ENCODE data around the gene CDK3. TPM values are rescaled to one million over a fixed set of nuclear protein-coding genes. Genes with fewer than 3 reads are reported as not detected.
"Not testable (repeated sequence)": the region's sequence is repeated elsewhere in the genome, so short reads cannot be mapped to it uniquely, and the experiment has no call there.

The CDK3 gene
- total RNA-seq (ENCODE audit: low replicate concordance), result 11.5 and 14.1 TPM in 2 replicates
- long read RNA-seq, result 0 reads

DNA sequence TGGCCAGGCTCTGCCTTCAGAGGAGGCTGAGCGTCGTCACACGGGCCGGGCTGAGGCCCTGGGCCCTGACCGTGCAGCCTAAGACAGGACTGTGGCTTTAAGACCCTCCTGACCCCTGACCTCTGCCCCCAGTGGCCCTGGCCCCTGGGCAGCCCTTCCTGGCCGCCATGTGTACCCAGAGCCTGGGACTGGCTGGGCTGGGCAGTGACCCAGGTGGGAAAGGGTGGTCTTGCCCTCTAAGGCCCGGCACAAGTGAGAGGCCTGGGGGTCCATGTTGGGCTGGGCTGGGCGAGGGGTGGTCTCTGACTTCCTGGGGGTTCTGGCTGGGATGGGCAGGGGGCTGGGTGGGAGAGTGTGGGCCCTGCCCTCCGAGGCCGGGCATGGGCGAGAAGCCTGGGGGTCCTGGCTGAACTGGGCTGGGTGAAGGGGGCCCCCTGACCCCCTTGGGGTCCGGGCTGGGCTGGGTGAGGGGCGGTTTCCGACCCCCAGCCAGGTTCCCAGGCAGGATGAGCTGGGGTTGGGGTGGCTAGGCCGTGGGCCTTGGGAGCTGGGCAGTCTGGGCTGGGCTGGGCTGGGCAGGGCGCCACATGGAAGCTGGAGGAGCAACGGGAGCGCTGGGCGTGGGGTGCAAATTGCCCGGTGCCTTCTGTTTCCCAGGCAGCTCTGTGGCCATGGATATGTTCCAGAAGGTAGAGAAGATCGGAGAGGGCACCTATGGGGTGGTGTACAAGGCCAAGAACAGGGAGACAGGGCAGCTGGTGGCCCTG is at the start of gene CDK3:
CDK3 (plus strand) TSS at position 101 of the 767 bp plus-strand sequence; CDS start at position 672, 571 bp downstream.
- no peaks in the 10 kb centered on the region for H3K9me3 Mint-ChIP-seq
- H3K4me3 Mint-ChIP-seq, result no peak within 1 kb of the TSS
- TF ChIP-seq, protein P1, sequence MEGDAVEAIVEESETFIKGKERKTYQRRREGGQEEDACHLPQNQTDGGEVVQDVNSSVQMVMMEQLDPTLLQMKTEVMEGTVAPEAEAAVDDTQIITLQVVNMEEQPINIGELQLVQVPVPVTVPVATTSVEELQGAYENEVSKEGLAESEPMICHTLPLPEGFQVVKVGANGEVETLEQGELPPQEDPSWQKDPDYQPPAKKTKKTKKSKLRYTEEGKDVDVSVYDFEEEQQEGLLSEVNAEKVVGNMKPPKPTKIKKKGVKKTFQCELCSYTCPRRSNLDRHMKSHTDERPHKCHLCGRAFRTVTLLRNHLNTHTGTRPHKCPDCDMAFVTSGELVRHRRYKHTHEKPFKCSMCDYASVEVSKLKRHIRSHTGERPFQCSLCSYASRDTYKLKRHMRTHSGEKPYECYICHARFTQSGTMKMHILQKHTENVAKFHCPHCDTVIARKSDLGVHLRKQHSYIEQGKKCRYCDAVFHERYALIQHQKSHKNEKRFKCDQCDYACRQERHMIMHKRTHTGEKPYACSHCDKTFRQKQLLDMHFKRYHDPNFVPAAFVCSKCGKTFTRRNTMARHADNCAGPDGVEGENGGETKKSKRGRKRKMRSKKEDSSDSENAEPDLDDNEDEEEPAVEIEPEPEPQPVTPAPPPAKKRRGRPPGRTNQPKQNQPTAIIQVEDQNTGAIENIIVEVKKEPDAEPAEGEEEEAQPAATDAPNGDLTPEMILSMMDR (conservative IDR thresholded peaks at IDR 0.05), result peak; percentile 48
- H3K27ac Mint-ChIP-seq, result peak within 1 kb of the TSS; percentile 95
- H3K36me3 Mint-ChIP-seq, result peaks cover 8% of the 10 kb centered on the region
- H3K27me3 Mint-ChIP-seq, result no peaks in the 10 kb centered on the region
- DNase-seq (ENCODE audit: extremely low spot score, unreplicated experiment), result no peak
- H3K4me1 Mint-ChIP-seq (ENCODE audit: unreplicated experiment), result peaks cover 24% of the 10 kb centered on the region

DNA sequence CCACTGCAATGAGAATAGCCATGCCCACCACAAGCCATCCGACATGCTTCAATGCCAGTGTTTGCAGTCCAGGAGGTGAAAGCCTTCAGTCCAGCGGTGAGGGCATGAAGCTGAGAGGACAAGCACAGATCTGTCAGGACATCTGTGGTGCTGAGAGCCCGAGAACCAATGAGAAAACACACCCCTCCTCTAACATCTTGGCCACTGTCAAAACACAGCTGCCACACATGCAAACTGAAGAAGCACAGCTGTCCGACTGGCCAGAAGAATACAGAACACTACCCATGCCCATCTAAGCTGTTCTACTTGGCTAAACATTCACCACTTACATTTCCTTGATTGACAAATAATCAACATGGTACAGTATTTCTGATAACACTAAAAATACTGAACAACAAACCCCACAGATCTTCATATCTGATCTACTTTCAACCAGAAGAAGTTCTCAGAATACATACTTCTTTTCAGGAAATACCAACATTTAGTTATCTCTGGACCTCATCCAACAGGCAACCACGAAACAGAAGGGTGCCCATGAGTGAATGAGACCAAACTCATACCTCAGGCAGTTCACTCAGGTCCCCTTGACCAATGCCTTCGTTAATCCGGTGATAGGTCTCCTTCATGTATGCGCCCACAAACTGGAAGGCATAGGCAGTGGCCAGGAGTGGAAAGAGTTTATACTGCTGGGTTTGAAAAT is 49.6 kb upstream of the CDK3 start:
- TF ChIP-seq, protein P1 (conservative IDR thresholded peaks at IDR 0.05), result no peak
- Mint-ChIP-seq H3K4me3 (no peak overlapping the region), H3K4me1 (ENCODE audit: unreplicated experiment) (no peaks in the 10 kb centered on the region), H3K27ac (no peak overlapping the region), H3K9me3 (no peaks in the 10 kb centered on the region), H3K27me3 (no peaks in the 10 kb centered on the region), H3K36me3 (peaks cover 32% of the 10 kb centered on the region)
- no peak for DNase-seq (ENCODE audit: extremely low spot score, unreplicated experiment)

DNA sequence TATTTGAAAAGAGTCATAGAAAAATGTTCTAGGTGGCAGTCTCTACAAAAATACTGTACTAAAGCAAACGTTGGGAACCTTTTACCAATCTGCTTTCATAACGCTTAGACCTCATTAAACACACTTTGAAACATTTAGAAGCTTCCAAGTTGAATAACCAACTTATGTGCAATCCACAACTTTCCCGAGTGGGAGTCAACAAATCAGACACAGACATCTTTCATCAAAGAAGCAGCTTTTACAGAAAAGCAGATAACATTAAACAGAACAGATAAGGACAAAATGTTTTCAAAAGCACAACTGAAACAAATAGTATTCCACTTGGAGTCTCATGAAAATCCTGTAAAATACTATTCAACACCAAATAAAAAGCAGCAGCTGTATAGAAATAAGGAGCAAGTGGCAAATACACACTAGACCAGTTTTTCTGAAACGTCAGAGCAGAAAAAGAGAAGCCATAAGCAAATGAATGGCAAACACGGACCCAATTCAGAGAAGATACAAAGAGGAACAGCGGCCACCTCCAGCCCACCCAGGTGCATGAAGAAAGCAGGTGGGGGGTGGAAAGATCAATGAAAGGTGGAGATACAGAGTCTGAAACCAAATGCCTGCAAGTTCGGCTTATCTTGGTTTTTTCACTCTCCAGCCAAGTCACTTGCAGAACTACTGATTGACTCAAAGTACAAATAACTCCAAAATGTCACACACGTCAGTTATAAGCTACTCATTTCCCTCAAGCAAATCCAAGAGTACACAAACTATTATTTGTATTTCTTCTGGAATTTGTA is 41.4 kb upstream of the CDK3 start:
- TF ChIP-seq, protein P1 (conservative IDR thresholded peaks at IDR 0.05), result no peak
- Mint-ChIP-seq H3K4me3 (no peak overlapping the region), H3K36me3 (peaks cover 13% of the 10 kb centered on the region), H3K27ac (peak overlapping the region; percentile 22), H3K9me3 (no peaks in the 10 kb centered on the region), H3K27me3 (no peaks in the 10 kb centered on the region), H3K4me1 (ENCODE audit: unreplicated experiment) (peaks cover 6% of the 10 kb centered on the region)
- DNase-seq (ENCODE audit: extremely low spot score, unreplicated experiment), result no peak

DNA sequence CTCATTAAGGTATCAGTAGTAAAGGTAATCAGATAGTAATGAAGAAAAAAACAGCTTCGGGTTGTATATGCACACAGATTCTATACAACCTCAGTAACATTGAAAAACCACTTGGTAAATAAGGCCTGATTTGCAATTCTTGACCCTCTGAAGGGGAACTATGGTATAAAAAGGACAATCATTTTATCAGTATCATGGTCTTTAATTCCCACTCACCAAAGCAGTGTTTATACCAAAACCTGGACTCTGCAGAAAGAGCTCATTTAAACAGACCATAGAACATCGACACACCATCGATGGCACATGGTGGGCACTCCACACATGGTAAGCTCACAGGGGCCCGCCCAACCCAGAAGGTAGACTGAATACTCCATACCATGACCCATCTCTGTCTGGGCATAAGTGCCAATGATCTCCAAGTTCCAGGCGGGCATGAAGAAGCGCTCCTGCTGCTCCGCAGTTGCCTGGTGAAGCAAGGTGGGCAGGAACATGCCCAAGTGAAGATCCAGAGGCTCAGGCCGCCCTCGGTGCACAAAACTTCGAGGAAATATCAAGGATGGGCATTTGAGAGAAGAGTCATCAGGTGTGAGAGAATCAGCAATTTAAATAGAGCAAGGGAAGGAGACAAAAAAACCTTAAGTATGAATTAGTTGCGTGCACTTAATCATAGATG is 40.7 kb upstream of the CDK3 start:
- Mint-ChIP-seq H3K4me1 (ENCODE audit: unreplicated experiment) (peaks cover 6% of the 10 kb centered on the region), H3K9me3 (no peaks in the 10 kb centered on the region), H3K27me3 (no peaks in the 10 kb centered on the region), H3K27ac (peak overlapping the region; percentile 22), H3K4me3 (no peak overlapping the region), H3K36me3 (peaks cover 20% of the 10 kb centered on the region)
- DNase-seq (ENCODE audit: extremely low spot score, unreplicated experiment), result no peak
- TF ChIP-seq, protein P1 (conservative IDR thresholded peaks at IDR 0.05), result no peak

DNA sequence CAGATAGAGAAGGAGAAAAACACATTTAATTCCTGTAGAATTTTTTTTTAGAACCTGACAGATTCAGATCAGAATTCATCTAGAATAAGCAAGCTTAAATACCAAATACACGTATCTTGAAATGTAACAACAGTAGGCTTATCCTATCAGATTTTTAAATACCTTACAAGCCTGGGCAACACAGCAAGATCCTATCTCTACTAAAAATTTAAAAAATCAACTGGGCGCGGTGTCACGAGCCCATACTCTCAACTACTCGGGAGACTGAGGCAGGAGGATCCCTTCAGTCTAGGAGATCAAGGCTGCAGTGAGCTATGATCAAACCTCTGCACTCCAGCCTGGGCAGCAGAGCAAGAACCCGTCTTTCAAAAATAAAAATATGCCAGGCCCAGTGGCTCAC is 35.2 kb upstream of the CDK3 start:
- Mint-ChIP-seq H3K4me1 (ENCODE audit: unreplicated experiment) (peaks cover 6% of the 10 kb centered on the region), H3K27me3 (no peaks in the 10 kb centered on the region), H3K36me3 (peaks cover 17% of the 10 kb centered on the region), H3K4me3 (no peak overlapping the region), H3K27ac (no peak overlapping the region), H3K9me3 (no peaks in the 10 kb centered on the region)
- no peak for DNase-seq (ENCODE audit: extremely low spot score, unreplicated experiment)
- TF ChIP-seq, protein P1 (conservative IDR thresholded peaks at IDR 0.05), result no peak

DNA sequence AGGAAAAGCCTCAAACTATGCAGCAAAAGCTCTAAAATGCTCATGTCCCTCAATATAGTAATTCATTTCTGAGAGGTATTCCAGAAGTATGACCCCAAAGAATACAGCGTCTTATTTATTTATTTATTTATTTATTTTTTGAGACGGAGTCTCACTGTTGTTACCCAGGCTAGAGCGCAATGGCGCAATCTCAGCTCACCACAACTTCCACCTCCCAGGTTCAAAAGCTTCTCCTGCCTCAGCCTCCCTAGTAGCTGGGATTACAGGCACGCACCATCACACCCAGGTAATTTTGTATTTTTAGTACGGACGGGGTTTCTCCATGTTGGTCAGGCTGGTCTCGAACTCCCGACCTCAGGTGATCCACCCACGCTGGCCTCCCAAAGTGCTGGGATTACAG is 31.6 kb upstream of the CDK3 start:
- peaks cover 30% of the 10 kb centered on the region for H3K36me3 Mint-ChIP-seq
- not testable (repeated sequence) for H3K9me3 Mint-ChIP-seq; H3K27me3 Mint-ChIP-seq; H3K4me3 Mint-ChIP-seq; H3K27ac Mint-ChIP-seq; DNase-seq (ENCODE audit: extremely low spot score, unreplicated experiment)
- H3K4me1 Mint-ChIP-seq (ENCODE audit: unreplicated experiment), result peaks cover 11% of the 10 kb centered on the region
